Measurements from ENCODE around the gene ZNF598.

Gene ZNF598

DNA sequence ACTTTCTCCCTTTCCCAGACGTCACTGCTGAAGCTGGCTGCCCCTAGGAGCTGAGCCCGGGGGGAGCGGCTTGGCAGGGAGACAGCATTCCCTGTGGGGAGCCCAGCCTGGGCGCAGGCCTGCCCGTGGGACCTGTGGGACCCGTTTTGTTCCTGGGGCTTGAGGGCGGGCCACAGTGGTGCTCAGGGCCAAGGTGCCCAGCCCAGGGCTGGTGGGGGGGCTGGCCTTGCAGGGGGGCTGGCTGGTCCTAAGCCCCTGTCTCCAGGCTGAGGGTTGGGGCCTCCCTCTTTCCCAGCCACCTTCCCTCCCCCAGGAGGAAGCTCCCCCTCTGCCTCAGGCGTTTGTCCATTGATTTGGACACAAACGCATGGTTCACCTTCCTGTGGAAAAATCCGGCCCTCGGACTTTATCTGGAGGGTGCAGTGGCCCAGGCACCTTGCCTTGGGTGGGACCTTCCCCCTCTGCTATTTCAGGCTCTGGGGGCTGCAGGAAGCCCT lies 21.5 kb upstream of the ZNF598 start:
- Histone ChIP-seq H3K27me3 (ENCODE audit: control insufficient read depth, insufficient read depth, low read length) (peaks cover 22% of the 10 kb centered on the region), H3K9me3 (ENCODE audit: control insufficient read depth, low read depth, low read length) (no peaks in the 10 kb centered on the region), H3K4me3 (ENCODE audit: low read length) (no peak overlapping the region), H3K36me3 (ENCODE audit: control insufficient read depth, low read depth, low read length) (no peaks in the 10 kb centered on the region), H3K9ac (ENCODE audit: low read length) (no peak overlapping the region), H3K4me1 (ENCODE audit: control insufficient read depth, low read depth, low read length) (no peaks in the 10 kb centered on the region), H3K27ac (ENCODE audit: low read length) (no peak overlapping the region)

DNA sequence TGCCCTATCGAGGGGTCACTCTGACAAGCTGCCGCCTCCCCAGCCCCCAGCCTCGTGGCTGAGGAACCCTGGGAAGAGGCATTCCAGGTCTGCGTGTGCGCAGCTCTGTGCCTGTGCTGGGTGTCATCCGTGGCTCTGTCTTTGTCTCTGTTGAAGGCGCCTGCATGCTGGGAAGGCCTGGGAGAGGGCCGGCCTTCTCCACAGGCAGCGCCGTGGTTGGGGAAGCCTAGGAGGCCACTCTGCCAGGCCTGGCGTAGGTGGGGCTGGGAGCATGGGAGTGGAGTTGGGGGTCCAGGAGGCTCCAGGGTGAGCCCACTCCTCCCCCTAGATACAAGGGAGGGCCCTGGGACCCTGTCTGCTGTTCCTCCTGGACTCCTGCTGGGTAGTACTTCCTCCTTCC lies 20.4 kb upstream of the ZNF598 start:
- Histone ChIP-seq H3K9ac (ENCODE audit: low read length) (no peak overlapping the region), H3K36me3 (ENCODE audit: control insufficient read depth, low read depth, low read length) (no peaks in the 10 kb centered on the region), H3K27ac (ENCODE audit: low read length) (no peak overlapping the region), H3K4me1 (ENCODE audit: control insufficient read depth, low read depth, low read length) (no peaks in the 10 kb centered on the region), H3K27me3 (ENCODE audit: control insufficient read depth, insufficient read depth, low read length) (peaks cover 30% of the 10 kb centered on the region), H3K4me3 (ENCODE audit: low read length) (no peak overlapping the region), H3K9me3 (ENCODE audit: control insufficient read depth, low read depth, low read length) (no peaks in the 10 kb centered on the region)

DNA sequence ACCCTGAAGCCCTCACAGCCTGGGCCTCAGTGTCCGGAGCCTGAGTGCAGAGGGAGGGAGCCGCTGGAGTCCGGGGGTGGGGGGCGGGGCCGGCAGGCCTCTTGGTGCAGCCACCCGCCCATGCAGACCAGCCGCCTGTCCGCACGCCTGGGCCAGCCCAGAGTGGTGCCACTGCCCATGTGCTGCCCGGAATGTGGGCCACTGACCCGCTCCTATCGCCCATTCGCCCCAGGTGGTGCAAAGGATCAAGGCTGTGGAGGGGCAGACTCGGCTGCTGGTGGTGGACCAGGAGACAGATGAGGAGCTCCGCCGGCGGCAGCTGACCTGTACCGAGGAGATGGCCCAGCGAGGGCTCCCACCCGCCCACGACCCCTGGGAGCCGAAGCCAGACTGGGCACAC lies 19.7 kb upstream of the ZNF598 start:
- Histone ChIP-seq H3K27ac (ENCODE audit: low read length) (no peak overlapping the region), H3K36me3 (ENCODE audit: control insufficient read depth, low read depth, low read length) (no peaks in the 10 kb centered on the region), H3K9me3 (ENCODE audit: control insufficient read depth, low read depth, low read length) (no peaks in the 10 kb centered on the region), H3K4me3 (ENCODE audit: low read length) (no peak overlapping the region), H3K4me1 (ENCODE audit: control insufficient read depth, low read depth, low read length) (no peaks in the 10 kb centered on the region), H3K9ac (ENCODE audit: low read length) (no peak overlapping the region), H3K27me3 (ENCODE audit: control insufficient read depth, insufficient read depth, low read length) (peaks cover 31% of the 10 kb centered on the region)

DNA sequence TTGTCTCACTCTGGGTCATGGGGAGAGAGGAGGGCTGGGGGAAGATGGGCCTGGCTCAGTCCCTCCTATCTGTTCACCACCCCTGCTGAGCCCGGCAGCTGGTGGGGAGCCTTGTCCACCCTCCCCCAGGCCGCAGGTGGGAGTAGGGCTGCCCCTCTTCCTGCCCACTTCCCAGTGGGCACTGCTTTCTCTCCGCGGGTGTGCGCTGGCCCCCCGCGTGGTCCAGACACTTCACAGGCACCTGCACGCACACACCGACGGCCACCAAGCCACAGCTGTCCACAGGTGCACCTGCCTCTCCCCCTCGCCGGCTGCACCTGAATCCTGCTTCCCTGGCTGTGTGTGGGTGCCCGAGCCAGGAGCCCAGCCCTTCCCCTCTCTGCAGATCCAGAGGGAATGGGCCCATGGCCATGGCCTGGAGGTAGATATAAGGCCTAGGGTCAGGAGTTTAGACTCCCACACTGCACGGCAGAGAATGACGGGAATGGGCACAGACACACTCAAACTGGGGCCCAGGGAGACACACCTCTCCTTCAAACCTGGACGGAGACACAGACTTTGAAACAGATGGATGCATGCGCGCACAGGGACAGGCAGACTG lies 19.1 kb upstream of the ZNF598 start:
- Histone ChIP-seq H3K36me3 (ENCODE audit: control insufficient read depth, low read depth, low read length) (no peaks in the 10 kb centered on the region), H3K4me3 (ENCODE audit: low read length) (no peak overlapping the region), H3K9me3 (ENCODE audit: control insufficient read depth, low read depth, low read length) (no peaks in the 10 kb centered on the region), H3K27me3 (ENCODE audit: control insufficient read depth, insufficient read depth, low read length) (peaks cover 38% of the 10 kb centered on the region), H3K4me1 (ENCODE audit: control insufficient read depth, low read depth, low read length) (no peaks in the 10 kb centered on the region), H3K27ac (ENCODE audit: low read length) (no peak overlapping the region), H3K9ac (ENCODE audit: low read length) (no peak overlapping the region)

DNA sequence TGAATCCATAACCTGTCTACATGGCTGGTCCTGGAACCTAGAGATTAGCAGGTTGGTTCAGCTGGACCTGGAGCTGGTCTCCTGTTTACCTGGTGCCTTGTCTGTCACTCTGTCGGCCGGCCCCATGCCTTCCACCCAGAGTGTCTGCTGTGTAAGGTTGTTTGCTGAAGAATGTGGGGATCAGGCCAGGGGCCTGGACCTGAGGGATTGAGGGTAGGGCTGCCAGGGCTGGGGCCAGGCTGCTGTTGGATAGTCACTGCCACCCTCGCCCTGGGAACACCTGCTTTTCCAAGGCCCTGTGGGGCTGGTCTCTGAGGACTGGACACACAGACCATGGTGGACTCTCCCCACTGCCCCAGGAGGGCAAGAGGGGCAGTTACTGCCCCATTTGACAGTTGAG lies 18.5 kb upstream of the ZNF598 start:
- Histone ChIP-seq H3K9ac (ENCODE audit: low read length) (no peak overlapping the region), H3K4me1 (ENCODE audit: control insufficient read depth, low read depth, low read length) (no peaks in the 10 kb centered on the region), H3K9me3 (ENCODE audit: control insufficient read depth, low read depth, low read length) (no peaks in the 10 kb centered on the region), H3K27me3 (ENCODE audit: control insufficient read depth, insufficient read depth, low read length) (peaks cover 38% of the 10 kb centered on the region), H3K36me3 (ENCODE audit: control insufficient read depth, low read depth, low read length) (no peaks in the 10 kb centered on the region), H3K4me3 (ENCODE audit: low read length) (no peak overlapping the region), H3K27ac (ENCODE audit: low read length) (no peak overlapping the region)

DNA sequence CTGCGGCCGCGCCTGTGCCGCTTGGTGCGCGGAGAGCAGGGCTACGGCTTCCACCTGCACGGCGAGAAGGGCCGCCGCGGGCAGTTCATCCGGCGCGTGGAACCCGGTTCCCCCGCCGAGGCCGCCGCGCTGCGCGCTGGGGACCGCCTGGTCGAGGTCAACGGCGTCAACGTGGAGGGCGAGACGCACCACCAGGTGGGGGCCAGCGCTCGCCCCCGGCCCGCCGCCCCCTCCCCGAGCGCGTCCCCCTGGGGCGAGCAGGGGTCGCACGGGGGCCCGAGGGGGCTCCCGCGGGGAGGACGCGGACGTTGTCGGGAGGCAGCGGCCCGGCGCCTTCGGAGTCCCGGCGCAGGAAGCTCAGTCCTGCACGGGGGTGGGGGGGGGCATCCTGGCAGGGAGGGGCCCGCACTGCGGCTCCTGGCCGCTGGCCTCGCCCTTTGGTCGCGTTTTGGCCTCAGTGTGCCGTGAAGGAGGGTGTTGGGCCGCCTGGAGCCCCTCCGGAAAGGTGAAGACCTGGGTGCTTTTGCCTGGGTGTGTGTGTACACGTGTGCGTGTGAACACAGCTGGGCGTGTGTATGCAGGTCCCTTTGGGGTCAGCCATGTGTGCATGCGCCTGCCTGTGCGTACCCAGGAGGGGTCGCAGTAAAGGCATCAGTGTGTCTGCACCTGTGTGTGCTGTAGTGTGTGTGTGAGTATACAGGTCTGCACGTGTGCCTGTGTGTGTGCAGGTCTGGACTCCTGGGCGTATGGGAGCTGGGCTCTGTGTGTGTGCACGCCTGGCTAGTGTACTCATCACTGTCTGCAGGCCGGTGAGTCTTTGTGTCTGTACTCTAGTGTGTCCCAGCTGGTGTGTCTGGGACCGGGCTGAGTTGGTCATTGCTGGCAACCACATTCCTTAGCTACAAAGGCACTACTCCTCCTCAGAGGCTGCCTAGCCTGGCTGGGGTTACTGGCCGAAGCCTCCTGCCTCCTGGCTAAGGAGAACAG lies 17.7 kb upstream of the ZNF598 start:
- H3K36me3 ChIP-seq (ENCODE audit: control insufficient read depth, low read depth, low read length), result no peaks in the 10 kb centered on the region
- H3K9me3 ChIP-seq (ENCODE audit: control insufficient read depth, low read depth, low read length), result no peaks in the 10 kb centered on the region
- H3K27ac ChIP-seq (ENCODE audit: low read length), result no peak overlapping the region
- no peaks in the 10 kb centered on the region for H3K4me1 ChIP-seq (ENCODE audit: control insufficient read depth, low read depth, low read length)
- H3K4me3 ChIP-seq (ENCODE audit: low read length), result peak overlapping the region; percentile 53
- H3K27me3 ChIP-seq (ENCODE audit: control insufficient read depth, insufficient read depth, low read length), result peaks cover 41% of the 10 kb centered on the region
- H3K9ac ChIP-seq (ENCODE audit: low read length), result no peak overlapping the region

DNA sequence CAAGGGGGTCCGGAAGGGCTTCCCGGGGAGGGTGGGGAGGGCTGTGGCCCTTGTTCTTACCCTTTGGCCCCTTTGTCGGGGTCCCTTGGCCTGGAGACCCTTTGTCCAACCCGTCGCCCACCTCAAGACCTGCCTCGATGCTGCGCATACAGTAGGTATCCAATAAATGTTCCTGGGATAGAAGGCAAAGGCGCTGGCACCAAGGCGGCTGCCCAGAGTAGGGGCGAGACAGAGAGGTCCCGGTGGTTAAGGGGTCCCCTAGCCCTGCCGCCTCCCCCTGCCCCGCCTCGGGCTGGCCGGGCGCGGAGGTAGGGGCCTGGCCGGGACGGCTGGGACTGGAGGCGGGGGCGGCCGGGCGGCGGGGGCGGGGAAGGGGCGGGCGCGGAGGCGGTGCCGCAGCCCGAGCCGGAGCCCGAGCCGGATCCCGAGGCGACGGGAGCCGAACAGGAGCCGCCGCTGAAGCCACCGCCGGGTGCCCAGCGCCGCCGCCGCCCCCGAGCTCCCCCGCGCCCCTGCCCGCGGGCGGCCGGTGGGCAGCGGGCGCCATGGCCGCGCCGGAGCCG lies 16.9 kb upstream of the ZNF598 start, which contains the start of gene NHERF2:
TSS of gene NHERF2 (plus strand) at position 442 of the 563 bp plus-strand sequence. CDS start at position 546, 104 bp downstream.
- no peak within 1 kb of the TSS for H3K9ac ChIP-seq (ENCODE audit: low read length)
- H3K36me3 ChIP-seq (ENCODE audit: control insufficient read depth, low read depth, low read length), result no peaks in the 10 kb centered on the region
- peaks cover 49% of the 10 kb centered on the region for H3K27me3 ChIP-seq (ENCODE audit: control insufficient read depth, insufficient read depth, low read length)
- H3K4me1 ChIP-seq (ENCODE audit: control insufficient read depth, low read depth, low read length), result no peaks in the 10 kb centered on the region
- H3K27ac ChIP-seq (ENCODE audit: low read length), result no peak within 1 kb of the TSS
- H3K4me3 ChIP-seq (ENCODE audit: low read length), result peak within 1 kb of the TSS; percentile 53
- H3K9me3 ChIP-seq (ENCODE audit: control insufficient read depth, low read depth, low read length), result no peaks in the 10 kb centered on the region

DNA sequence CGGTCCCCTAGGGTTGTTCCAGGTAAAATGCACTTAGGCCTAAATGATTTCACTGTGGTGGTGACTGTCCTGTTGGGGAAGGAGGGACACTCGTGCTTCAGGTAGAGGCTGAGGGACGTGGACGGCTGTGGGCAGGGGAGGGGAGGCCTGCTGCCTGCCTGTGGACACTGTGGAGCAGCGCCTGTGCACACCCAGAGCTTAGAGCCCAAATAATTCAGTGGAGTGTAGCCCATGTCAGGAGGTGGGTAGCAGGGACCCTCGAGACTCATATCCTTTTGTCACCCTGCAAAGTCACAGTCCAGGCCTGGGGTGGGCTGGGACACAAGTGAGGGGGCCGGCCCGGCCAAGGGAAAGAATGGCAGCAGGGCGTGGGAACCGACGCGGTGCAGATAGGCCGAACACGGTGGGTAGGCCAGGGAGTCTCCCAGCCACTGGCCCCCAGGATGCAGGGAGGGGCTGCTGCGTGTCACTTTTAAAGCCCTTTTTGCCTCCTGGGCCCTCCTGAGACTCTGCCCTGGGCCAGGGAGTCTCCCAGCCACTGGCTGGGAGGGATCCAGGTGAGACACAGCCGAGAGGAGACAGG lies 16.3 kb upstream of the ZNF598 start:
- Histone ChIP-seq H3K27ac (ENCODE audit: low read length) (no peak overlapping the region), H3K27me3 (ENCODE audit: control insufficient read depth, insufficient read depth, low read length) (peaks cover 54% of the 10 kb centered on the region), H3K9me3 (ENCODE audit: control insufficient read depth, low read depth, low read length) (no peaks in the 10 kb centered on the region), H3K4me1 (ENCODE audit: control insufficient read depth, low read depth, low read length) (no peaks in the 10 kb centered on the region), H3K4me3 (ENCODE audit: low read length) (no peak overlapping the region), H3K36me3 (ENCODE audit: control insufficient read depth, low read depth, low read length) (no peaks in the 10 kb centered on the region), H3K9ac (ENCODE audit: low read length) (no peak overlapping the region)

DNA sequence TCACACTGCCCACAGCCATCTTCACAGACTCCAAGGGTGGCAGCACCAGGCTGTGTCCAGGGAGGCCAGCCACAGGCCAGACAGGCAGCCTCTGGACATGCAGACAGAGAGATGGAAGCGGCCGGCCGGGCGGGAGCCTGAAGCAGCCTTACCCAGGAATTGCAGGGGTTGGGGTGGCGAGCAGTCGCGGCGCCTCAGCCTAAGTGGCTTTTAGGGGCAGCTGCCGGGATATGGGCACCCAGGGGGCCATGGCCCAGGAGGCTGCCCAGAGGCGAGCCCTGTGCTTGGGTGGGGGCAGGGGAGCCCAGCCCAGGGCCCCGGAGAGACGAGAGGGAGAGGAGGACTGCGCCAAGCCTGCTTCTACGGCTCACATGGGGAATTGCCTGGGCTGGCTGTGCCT lies 15.6 kb upstream of the ZNF598 start:
- H3K27ac ChIP-seq (ENCODE audit: low read length), result no peak overlapping the region
- peaks cover 62% of the 10 kb centered on the region for H3K27me3 ChIP-seq (ENCODE audit: control insufficient read depth, insufficient read depth, low read length)
- H3K9ac ChIP-seq (ENCODE audit: low read length), result no peak overlapping the region
- no peak overlapping the region for H3K4me3 ChIP-seq (ENCODE audit: low read length)
- H3K9me3 ChIP-seq (ENCODE audit: control insufficient read depth, low read depth, low read length), result no peaks in the 10 kb centered on the region
- no peaks in the 10 kb centered on the region for H3K36me3 ChIP-seq (ENCODE audit: control insufficient read depth, low read depth, low read length)
- no peaks in the 10 kb centered on the region for H3K4me1 ChIP-seq (ENCODE audit: control insufficient read depth, low read depth, low read length)

DNA sequence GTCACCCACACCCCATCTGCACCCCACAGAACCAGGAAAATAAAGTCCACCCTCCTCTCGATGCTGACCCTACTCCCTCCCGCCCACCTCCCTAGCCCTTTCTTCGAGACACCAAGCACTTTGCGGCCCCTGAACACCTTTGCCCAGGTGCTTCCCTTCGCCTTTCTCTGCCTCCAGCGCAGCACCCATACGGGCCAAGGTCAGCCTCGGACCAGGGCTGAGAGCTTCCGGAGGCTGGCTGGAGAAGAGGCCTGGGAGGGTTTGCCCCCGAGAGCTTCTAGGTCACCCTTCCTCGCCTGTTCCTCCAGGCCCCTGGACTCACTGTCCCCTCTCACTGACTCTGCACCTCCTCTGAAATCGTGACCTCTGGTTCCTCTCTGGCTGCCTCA lies 14.4 kb upstream of the ZNF598 start:
- no peak overlapping the region for H3K9ac ChIP-seq (ENCODE audit: low read length)
- H3K27me3 ChIP-seq (ENCODE audit: control insufficient read depth, insufficient read depth, low read length), result peaks cover 74% of the 10 kb centered on the region
- no peak overlapping the region for H3K27ac ChIP-seq (ENCODE audit: low read length)
- H3K36me3 ChIP-seq (ENCODE audit: control insufficient read depth, low read depth, low read length), result no peaks in the 10 kb centered on the region
- no peaks in the 10 kb centered on the region for H3K9me3 ChIP-seq (ENCODE audit: control insufficient read depth, low read depth, low read length)
- no peaks in the 10 kb centered on the region for H3K4me1 ChIP-seq (ENCODE audit: control insufficient read depth, low read depth, low read length)
- H3K4me3 ChIP-seq (ENCODE audit: low read length), result no peak overlapping the region

Measured in iPS-18a (cell line).